GM13976 (cell line): ENCODE data around the gene SLC15A5.

Source experiments
- DNase-seq: peaks from one replicate; pipeline ENCODE4 v3.0.0; 2012; ENCODE audit warnings: low spot score
- CTCF ChIP-seq: IDR thresholded peaks from 2 replicates; pipeline ENCODE4 v1.5.1; 2012; ENCODE audit warnings: borderline replicate concordance, mild to moderate bottlenecking; ENCODE audit not compliant: insufficient read depth; ENCODE audit errors: extremely low read depth, missing control alignments, control extremely low read depth
- in situ Hi-C: fragments of 300-500 bp; cut with MboI; formaldehyde crosslinking; loops from one replicate; pipeline ENCODE4 v1.12.0; 2022; ENCODE audit warnings: low sequenced_read_pairs, mixed read lengths, inconsistent platforms; ENCODE audit not compliant: unreplicated experiment

The SLC15A5 gene

GRCh38 chr12:16175840-16176239, 101.6 kb downstream of the SLC15A5 start:
- in situ Hi-C loops = no loop called here
- TF ChIP-seq CTCF = no peak
- no peak for DNase-seq

- no peak for TF ChIP-seq CTCF
- in situ Hi-C loops = no loop called here
- DNase-seq = no peak
Observed at GRCh38 chr12:16174282-16174681, 103.2 kb downstream of the SLC15A5 start.

GRCh38 chr12:16171348-16171747, 106.1 kb downstream of the SLC15A5 start:
- DNase-seq = no peak
- in situ Hi-C loops = no loop called here
- no peak for TF ChIP-seq CTCF

GRCh38 chr12:16168078-16168477, 109.4 kb downstream of the SLC15A5 start:
- TF ChIP-seq CTCF = no peak
- in situ Hi-C loops = no loop called here
- DNase-seq = no peak

GRCh38 chr12:16166563-16167470, 110.7 kb downstream of the SLC15A5 start:
- TF ChIP-seq CTCF = no peak
- in situ Hi-C loops = no loop called here
- no peak for DNase-seq

GRCh38 chr12:16165506-16165905, 112.0 kb downstream of the SLC15A5 start:
- DNase-seq = no peak
- in situ Hi-C loops = no loop called here
- peak; percentile 42 for TF ChIP-seq CTCF
